ENCODE results near the gene COPS9. TPM values are rescaled to one million over a fixed set of nuclear protein-coding genes. Genes with fewer than 3 reads are reported as not detected.

COPS9 gene
- total and polyA plus RNA-seq, 7 donors: 235 to 458 (median 327) TPM

- Histone ChIP-seq H3K4me1 (peaks cover 0 to 2% (median under 1%) of the 10 kb centered on the region in 4 donors), H3K27me3 (no peaks in the 10 kb centered on the region), H3K27ac (no peak overlapping the region), H3K36me3 (peaks cover 0 to 76% (median 33%) of the 10 kb centered on the region in 4 donors), H3K4me3 (no peak overlapping the region), H3K9me3 (no peaks in the 10 kb centered on the region)
- TF ChIP-seq POLR2A (IDR thresholded peaks at IDR 0.05) (no peak), POLR2AphosphoS5 (IDR thresholded peaks at IDR 0.05) (no peak), CTCF (IDR thresholded peaks at IDR 0.05) (no peak), EP300 (IDR thresholded peaks at IDR 0.05) (no peak)
- intact Hi-C loops (cut with DNase I): no loop called here
- 94 to 95% methylated on average over 7 of the region's 7 CpGs for WGBS, 2 donors
- DNase-seq: no peak
These were observed 6.8 kb downstream of the COPS9 start for GRCh38 chr2:240129311-240129710.

GRCh38 chr2:240128608-240129145 is 7.4 kb downstream of the COPS9 start:
- H3K4me1 ChIP-seq: no peaks in the 10 kb centered on the region
- WGBS, 2 donors: 92% methylated on average over 12 of the region's 12 CpGs
- intact Hi-C loops (cut with DNase I): no loop called here
- H3K9me3 ChIP-seq: no peaks in the 10 kb centered on the region
- no peak for DNase-seq
- no peak overlapping the region for H3K27ac ChIP-seq
- TF ChIP-seq CTCF (IDR thresholded peaks at IDR 0.05) (no peak), POLR2AphosphoS5 (IDR thresholded peaks at IDR 0.05) (no peak), POLR2A (IDR thresholded peaks at IDR 0.05) (no peak), EP300 (IDR thresholded peaks at IDR 0.05) (no peak)
- peaks cover 0 to 74% (median 32%) of the 10 kb centered on the region in 4 donors for H3K36me3 ChIP-seq
- H3K4me3 ChIP-seq: no peak overlapping the region
- H3K27me3 ChIP-seq: no peaks in the 10 kb centered on the region

GRCh38 chr2:240127911-240128607 is 8.0 kb downstream of the COPS9 start:
- Histone ChIP-seq H3K4me1 (no peaks in the 10 kb centered on the region), H3K9me3 (no peaks in the 10 kb centered on the region), H3K4me3 (no peak overlapping the region), H3K27me3 (no peaks in the 10 kb centered on the region), H3K27ac (no peak overlapping the region), H3K36me3 (peaks cover 0 to 68% (median 28%) of the 10 kb centered on the region in 4 donors)
- 94% methylated on average over 16 of the region's 16 CpGs for WGBS, 2 donors
- TF ChIP-seq CTCF (IDR thresholded peaks at IDR 0.05) (no peak), POLR2AphosphoS5 (IDR thresholded peaks at IDR 0.05) (no peak), EP300 (IDR thresholded peaks at IDR 0.05) (no peak), POLR2A (IDR thresholded peaks at IDR 0.05) (no peak)
- DNase-seq: no peak
- intact Hi-C loops (cut with DNase I): no loop called here

GRCh38 chr2:240127191-240127750 is 8.8 kb downstream of the COPS9 start:
- Histone ChIP-seq H3K4me1 (no peaks in the 10 kb centered on the region), H3K9me3 (no peaks in the 10 kb centered on the region), H3K27me3 (no peaks in the 10 kb centered on the region), H3K4me3 (no peak overlapping the region), H3K36me3 (peaks cover 0 to 60% (median 22%) of the 10 kb centered on the region in 4 donors), H3K27ac (no peak overlapping the region)
- TF ChIP-seq EP300 (IDR thresholded peaks at IDR 0.05) (no peak), CTCF (IDR thresholded peaks at IDR 0.05) (no peak), POLR2A (IDR thresholded peaks at IDR 0.05) (no peak), POLR2AphosphoS5 (IDR thresholded peaks at IDR 0.05) (no peak)
- 82 to 98% methylated on average over 7 of the region's 7 CpGs for WGBS, 2 donors
- no peak for DNase-seq
- intact Hi-C loops (cut with DNase I): no loop called here

All from sigmoid colon (tissue), 7 donors.